OCI-LY1 (cell line): ENCODE data around the gene NR2F1.

ENCODE experiments used
- EZH2 ChIP-seq: fragments of 200-600 bp; sonication (generic), shearing (Covaris generic); IDR thresholded peaks from 2 replicates; pipeline ENCODE4 v1.8.0; 2017; ENCODE audit warnings: borderline replicate concordance, mixed run types, mild to moderate bottlenecking, antibody characterized with exemption, low read length, moderate library complexity, mixed read lengths
- TF ChIP-seq, protein P1 (sequence below): fragments of 200-600 bp; sonication (generic), shearing (Covaris generic); IDR thresholded peaks from 2 replicates; pipeline ENCODE4 v1.5.1; 2017; ENCODE audit warnings: mild to moderate bottlenecking, antibody characterized with exemption, low read length, moderate library complexity, mixed read lengths

DNA sequence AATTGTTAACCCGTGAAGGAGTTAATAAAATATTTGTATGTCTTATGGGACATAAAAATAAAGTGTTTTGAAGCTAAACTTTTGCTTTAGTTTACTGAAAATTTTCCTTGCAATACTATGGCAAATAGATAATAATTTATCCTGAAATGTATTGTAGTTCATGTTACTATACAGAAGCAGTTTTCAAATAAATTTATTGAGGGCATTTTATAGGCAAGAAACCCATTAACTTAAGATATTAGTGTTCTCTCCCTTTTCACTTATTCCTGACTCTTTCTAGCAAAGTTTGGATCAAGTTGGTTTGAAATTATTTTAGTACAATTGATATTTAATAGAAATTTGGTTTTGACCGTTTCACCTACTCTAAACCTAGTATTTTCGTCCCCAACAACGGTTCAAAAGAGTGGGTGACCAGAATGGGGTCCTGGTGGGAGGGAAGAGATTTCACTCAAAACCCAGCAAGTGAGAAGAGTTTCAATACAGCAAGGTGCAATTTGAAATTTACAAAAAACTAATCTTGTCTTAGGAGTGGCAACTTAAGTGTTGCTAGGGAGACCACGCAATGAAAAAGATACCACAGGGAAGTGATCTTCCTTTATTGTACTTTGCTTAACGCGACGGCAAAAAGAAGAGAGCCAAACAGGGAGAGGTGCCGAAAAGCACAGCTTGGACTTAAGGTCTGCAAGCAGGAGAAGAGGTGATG, 28.4 kb downstream of the NR2F1 start:
- TF ChIP-seq, protein P1, sequence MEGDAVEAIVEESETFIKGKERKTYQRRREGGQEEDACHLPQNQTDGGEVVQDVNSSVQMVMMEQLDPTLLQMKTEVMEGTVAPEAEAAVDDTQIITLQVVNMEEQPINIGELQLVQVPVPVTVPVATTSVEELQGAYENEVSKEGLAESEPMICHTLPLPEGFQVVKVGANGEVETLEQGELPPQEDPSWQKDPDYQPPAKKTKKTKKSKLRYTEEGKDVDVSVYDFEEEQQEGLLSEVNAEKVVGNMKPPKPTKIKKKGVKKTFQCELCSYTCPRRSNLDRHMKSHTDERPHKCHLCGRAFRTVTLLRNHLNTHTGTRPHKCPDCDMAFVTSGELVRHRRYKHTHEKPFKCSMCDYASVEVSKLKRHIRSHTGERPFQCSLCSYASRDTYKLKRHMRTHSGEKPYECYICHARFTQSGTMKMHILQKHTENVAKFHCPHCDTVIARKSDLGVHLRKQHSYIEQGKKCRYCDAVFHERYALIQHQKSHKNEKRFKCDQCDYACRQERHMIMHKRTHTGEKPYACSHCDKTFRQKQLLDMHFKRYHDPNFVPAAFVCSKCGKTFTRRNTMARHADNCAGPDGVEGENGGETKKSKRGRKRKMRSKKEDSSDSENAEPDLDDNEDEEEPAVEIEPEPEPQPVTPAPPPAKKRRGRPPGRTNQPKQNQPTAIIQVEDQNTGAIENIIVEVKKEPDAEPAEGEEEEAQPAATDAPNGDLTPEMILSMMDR: no peak
- no peak for TF ChIP-seq EZH2
